ENCODE measurements around the gene ACOT6.
"Not testable (repeated sequence)": the region's sequence is repeated elsewhere in the genome, so short reads cannot be mapped to it uniquely, and the experiment has no call there.

Gene ACOT6

DNA sequence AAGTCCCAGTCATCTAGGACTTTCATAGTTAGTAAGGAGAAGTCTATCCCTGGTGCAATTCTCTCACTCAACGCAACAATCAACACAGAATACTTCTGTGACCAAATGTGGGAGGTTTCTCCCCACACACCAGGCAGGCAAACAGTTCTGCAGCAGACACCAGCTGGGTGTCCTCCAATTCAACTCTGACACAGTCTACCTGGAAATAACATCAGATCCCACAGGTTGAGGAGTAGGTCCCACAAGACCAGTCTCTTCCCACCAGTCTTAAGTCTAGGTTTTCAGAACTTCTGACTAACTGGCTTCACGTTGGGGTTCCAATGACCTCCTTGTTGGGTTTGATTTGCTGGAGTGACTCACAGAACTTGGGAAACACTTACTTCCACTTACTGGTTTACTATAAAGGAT lies 14.8 kb downstream of the ACOT6 start:
- DNase-seq (ENCODE audit: low read depth): no peak

GRCh38 chr14:73630009-73630780 lies 17.9 kb downstream of the ACOT6 start:
- DNase-seq (ENCODE audit: low read depth): no peak
- H3K4me3 ChIP-seq (ENCODE audit: low read length): no peak overlapping the region
- TF ChIP-seq CTCF (conservative IDR thresholded peaks at IDR 0.05; ENCODE audit: low read length): no peak

More for the DNA sequence above, 14.8 kb downstream of the ACOT6 start:
- H3K4me3 ChIP-seq (ENCODE audit: low read length): no peak overlapping the region
- no peak for TF ChIP-seq CTCF (conservative IDR thresholded peaks at IDR 0.05; ENCODE audit: low read length)

DNA sequence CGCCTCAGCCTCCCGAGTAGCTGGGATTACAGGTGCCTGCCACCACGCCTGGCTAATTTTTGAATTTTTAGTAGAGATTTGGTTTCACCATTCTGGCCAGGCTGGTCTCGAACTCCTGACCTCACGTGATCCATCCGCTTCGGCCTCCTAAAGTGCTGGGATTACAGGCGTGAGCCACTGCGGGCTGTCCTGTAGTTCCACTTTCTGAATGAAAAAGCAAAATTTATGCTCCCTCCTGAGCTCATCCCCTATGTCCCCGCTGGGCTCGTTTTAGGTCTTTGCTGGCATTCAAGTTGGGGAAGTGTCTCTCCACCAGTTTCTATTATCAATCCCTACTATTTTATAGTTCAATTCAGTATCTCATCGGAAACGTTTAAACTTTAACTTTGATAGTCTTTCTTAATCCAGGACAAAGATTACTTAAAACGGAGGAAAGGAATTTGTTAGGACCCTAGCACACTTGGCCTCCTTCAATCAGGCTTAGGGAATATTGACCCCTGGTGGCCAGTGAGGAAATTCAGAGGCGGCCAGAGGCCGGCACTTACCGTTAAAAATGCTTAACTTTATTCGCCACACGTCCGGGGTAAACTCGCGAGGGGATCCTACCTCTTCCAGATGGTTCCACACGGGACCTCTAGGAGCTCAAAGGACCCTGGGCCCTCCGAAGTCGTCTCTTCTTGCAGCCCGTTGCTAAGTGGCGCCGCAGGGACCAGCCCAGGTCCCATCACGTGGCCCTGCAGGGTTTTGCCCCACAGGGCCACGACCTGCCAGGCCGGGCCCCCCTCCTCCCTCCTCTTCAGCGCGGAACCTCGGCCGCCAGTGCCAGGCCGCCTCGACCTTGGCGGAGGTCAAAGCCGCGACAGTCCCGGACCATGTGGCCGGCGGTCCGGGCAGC lies 21.0 kb downstream of the ACOT6 start:
- H3K4me3 ChIP-seq (ENCODE audit: low read length): peak overlapping the region; percentile 52

DNA sequence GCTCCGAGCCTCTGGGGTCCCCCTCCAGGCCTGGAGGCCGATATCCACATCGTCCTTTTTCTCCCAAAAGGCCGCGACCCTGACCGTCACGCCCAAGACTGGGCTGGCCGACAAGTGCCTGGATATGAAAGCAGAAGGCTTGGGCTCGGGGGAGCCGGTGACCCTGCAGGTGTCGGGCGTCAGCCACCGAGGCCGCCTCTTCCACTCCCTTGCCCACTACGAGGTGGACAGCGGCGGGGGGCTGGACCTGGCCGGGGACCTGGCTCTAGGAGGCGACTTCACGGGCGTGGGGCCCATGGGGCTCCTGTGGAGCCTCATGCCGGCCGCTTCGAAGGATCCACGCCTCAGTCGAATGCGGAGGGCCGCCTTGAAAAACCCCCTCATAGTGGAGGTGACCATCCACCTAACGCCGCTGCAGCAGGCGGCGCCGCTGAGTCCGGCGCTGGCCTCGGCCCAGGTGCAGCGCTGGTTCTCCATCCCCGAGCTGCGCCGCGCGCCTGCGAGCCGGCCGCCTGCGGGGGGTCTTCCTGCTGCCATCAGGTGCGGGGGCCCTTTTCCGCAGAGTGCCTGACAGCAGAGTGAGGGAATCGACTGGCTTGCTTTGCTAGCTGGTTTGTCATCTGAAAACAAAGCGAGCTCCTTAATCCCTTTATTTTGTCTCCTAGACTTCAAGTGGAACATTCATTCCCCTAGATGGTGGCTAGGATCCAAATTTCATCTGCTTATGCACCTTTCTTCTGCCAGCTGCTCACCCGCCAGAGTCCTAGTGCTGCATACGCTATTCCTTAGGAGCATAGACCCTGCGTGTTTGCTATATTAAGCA lies 21.9 kb downstream of the ACOT6 start:
- peak overlapping the region; percentile 52 for H3K4me3 ChIP-seq (ENCODE audit: low read length)
- no peak for TF ChIP-seq CTCF (conservative IDR thresholded peaks at IDR 0.05; ENCODE audit: low read length)
- no peak for DNase-seq (ENCODE audit: low read depth)

More for the DNA sequence above, 21.0 kb downstream of the ACOT6 start:
- peak; percentile 65 for DNase-seq (ENCODE audit: low read depth)
- TF ChIP-seq CTCF (conservative IDR thresholded peaks at IDR 0.05; ENCODE audit: low read length): peak; percentile 90

- not testable (repeated sequence) for H3K4me3 ChIP-seq (ENCODE audit: low read length); DNase-seq (ENCODE audit: low read depth)
These were observed 24.0 kb downstream of the ACOT6 start for GRCh38 chr14:73636355-73636754.

- no peak for DNase-seq (ENCODE audit: low read depth)
- TF ChIP-seq CTCF (conservative IDR thresholded peaks at IDR 0.05; ENCODE audit: low read length): no peak
- no peak overlapping the region for H3K4me3 ChIP-seq (ENCODE audit: low read length)
These were observed 25.5 kb downstream of the ACOT6 start for GRCh38 chr14:73637830-73638229.

- no peak overlapping the region for H3K4me3 ChIP-seq (ENCODE audit: low read length)
- no peak for TF ChIP-seq CTCF (conservative IDR thresholded peaks at IDR 0.05; ENCODE audit: low read length)
- DNase-seq (ENCODE audit: low read depth): no peak
These were observed 28.6 kb downstream of the ACOT6 start for GRCh38 chr14:73640796-73641365.

Data from AG10803 (cell line).